ENCODE data around the gene GORASP2.

GORASP2 gene

GRCh38 chr2:170944545-170944944 lies 15.5 kb downstream of the GORASP2 start:
- Histone ChIP-seq H3K4me1 (ENCODE audit: control insufficient read depth, insufficient read depth, low read length) (peaks cover 4% of the 10 kb centered on the region; the same call in 1 of the 2 replicates), H3K36me3 (ENCODE audit: control insufficient read depth in 2 of 2, insufficient read depth in 1 of 2, low read length in 2 of 2) (peaks cover 0 to 6% of the 10 kb centered on the region in 2 experiments; a peak in 1 of 3 replicates), H3K9me3 (ENCODE audit: control insufficient read depth, insufficient read depth, low read depth, low read length) (no peaks in the 10 kb centered on the region), H3K27ac (ENCODE audit: extremely low read depth, low read depth, low read length) (no peak overlapping the region), H3K4me3 (ENCODE audit: low read depth, low read length) (no peak overlapping the region)
- ChIA-PET POLR2A (interaction anchor here (0.6 kb wide), 1 partner anchor 15 kb away, joined by 5 read pairs; the partner anchor contains the start of gene GORASP2), CTCF (interaction anchor here (0.6 to 1.2 kb wide), 4 partner anchors 15 to 236 kb away, joined by 3 to 5 read pairs (median 4); no protein-coding TSS in a partner anchor)
- no peak for TF ChIP-seq ZNF148 (tag by site-specific recombination; IDR thresholded peaks at IDR 0.05; ENCODE audit: borderline replicate concordance)
- TF ChIP-seq ZNF223 (tag by site-specific recombination; IDR thresholded peaks at IDR 0.05), result no peak
- no peak for TF ChIP-seq ZNF354C (tag by site-specific recombination; IDR thresholded peaks at IDR 0.05; ENCODE audit: borderline replicate concordance, low read depth)
- TF ChIP-seq SP3 (tag by site-specific recombination; IDR thresholded peaks at IDR 0.05), result no peak
- TF ChIP-seq ZNF473 (tag by site-specific recombination; IDR thresholded peaks at IDR 0.05), result no peak
- no peak for TF ChIP-seq ZNF18 (tag by site-specific recombination; IDR thresholded peaks at IDR 0.05)
- TF ChIP-seq MYNN (tag by site-specific recombination; IDR thresholded peaks at IDR 0.05; ENCODE audit: borderline replicate concordance), result no peak
- no peak for TF ChIP-seq ZNF488 (tag by site-specific recombination; IDR thresholded peaks at IDR 0.05)
- TF ChIP-seq ZNF404 (tag by site-specific recombination; IDR thresholded peaks at IDR 0.05), result no peak
- no peak for TF ChIP-seq TCF7L2 (IDR thresholded peaks at IDR 0.05; ENCODE audit: borderline replicate concordance, low read depth, low read length)
- TF ChIP-seq EGR2 (tag by site-specific recombination; IDR thresholded peaks at IDR 0.05; ENCODE audit: low read depth), result no peak
- no peak for TF ChIP-seq ZBTB49 (tag by site-specific recombination; IDR thresholded peaks at IDR 0.05; ENCODE audit: low read depth)

GRCh38 chr2:170949415-170949814 lies 20.4 kb downstream of the GORASP2 start:
- H3K9me3 ChIP-seq (ENCODE audit: control insufficient read depth, insufficient read depth, low read depth, low read length), result no peaks in the 10 kb centered on the region
- TF ChIP-seq ZNF2 (tag by site-specific recombination; IDR thresholded peaks at IDR 0.05) (no peak), GLI4 (tag by site-specific recombination; IDR thresholded peaks at IDR 0.05) (no peak), KLF16 (tag by site-specific recombination; IDR thresholded peaks at IDR 0.05) (no peak), ZNF610 (tag by site-specific recombination; IDR thresholded peaks at IDR 0.05; ENCODE audit: borderline replicate concordance) (no peak), ZSCAN4 (tag by site-specific recombination; IDR thresholded peaks at IDR 0.05) (no peak), ZNF843 (tag by site-specific recombination; IDR thresholded peaks at IDR 0.05) (no peak), ZNF626 (tag by site-specific recombination; IDR thresholded peaks at IDR 0.05) (no peak), SCRT2 (tag by site-specific recombination; IDR thresholded peaks at IDR 0.05) (no peak), SCRT1 (tag by site-specific recombination; IDR thresholded peaks at IDR 0.05; ENCODE audit: borderline replicate concordance) (no peak), MEIS1 (CRISPR knock-in tag; IDR thresholded peaks at IDR 0.05; ENCODE audit: borderline replicate concordance) (no peak), ZNF10 (tag by site-specific recombination; IDR thresholded peaks at IDR 0.05) (no peak), ZNF426 (tag by site-specific recombination; IDR thresholded peaks at IDR 0.05) (no peak)
- H3K4me1 ChIP-seq (ENCODE audit: control insufficient read depth, insufficient read depth, low read length), result no peaks in the 10 kb centered on the region
- CTCF ChIA-PET, result interaction anchor here (0.6 kb wide), 1 partner anchor 25 kb away, joined by 3 read pairs; no protein-coding TSS in a partner anchor
- no peak overlapping the region for H3K4me3 ChIP-seq (ENCODE audit: low read depth, low read length)
- POLR2A ChIA-PET, result interaction anchor here (0.8 kb wide), 1 partner anchor 16 kb away, joined by 3 read pairs; no protein-coding TSS in a partner anchor
- H3K27ac ChIP-seq (ENCODE audit: extremely low read depth, low read depth, low read length), result no peak overlapping the region
- peaks cover 30 to 49% of the 10 kb centered on the region in 2 experiments for H3K36me3 ChIP-seq (ENCODE audit: control insufficient read depth in 2 of 2, insufficient read depth in 1 of 2, low read length in 2 of 2)
